Measurements from ENCODE around the gene FAM120A.

The FAM120A gene

GRCh38 chr9:93562157-93562556 is 110.7 kb downstream of the FAM120A start:
- no peak for DNase-seq

- peak; percentile 40 for DNase-seq
Measured at GRCh38 chr9:93565089-93565488, 113.6 kb downstream of the FAM120A start.

GRCh38 chr9:93566408-93567270 is 115.2 kb downstream of the FAM120A start:
- DNase-seq = peak; percentile 98

- DNase-seq = no peak
Measured at GRCh38 chr9:93567271-93567959, 115.9 kb downstream of the FAM120A start.

GRCh38 chr9:93568169-93568568 is 116.7 kb downstream of the FAM120A start:
- no peak for DNase-seq

GRCh38 chr9:93569621-93570174 is 118.2 kb downstream of the FAM120A start:
- DNase-seq = no peak

- DNase-seq = no peak
Measured at GRCh38 chr9:93572221-93572620, 120.7 kb downstream of the FAM120A start.

GRCh38 chr9:93572636-93573515 is 121.4 kb downstream of the FAM120A start:
- no peak for DNase-seq

- no peak for DNase-seq
Measured at GRCh38 chr9:93573516-93573828, 122.0 kb downstream of the FAM120A start.

GRCh38 chr9:93574091-93574899 is 122.8 kb downstream of the FAM120A start:
- DNase-seq = no peak

- DNase-seq = no peak
Measured at GRCh38 chr9:93574900-93575795, 123.7 kb downstream of the FAM120A start.

GRCh38 chr9:93575796-93576257 is 124.3 kb downstream of the FAM120A start:
- peak; percentile 38 for DNase-seq

- DNase-seq = peak; percentile 14
Measured at GRCh38 chr9:93576258-93577077, 125.0 kb downstream of the FAM120A start, which contains the start of gene PHF2. TSS of gene PHF2 (plus strand) at chr9:93576584. CDS start at chr9:93576774, 190 bp downstream.

GRCh38 chr9:93577078-93577974 is 125.8 kb downstream of the FAM120A start:
- DNase-seq = no peak

- no peak for DNase-seq
Measured at GRCh38 chr9:93577975-93578682, 126.6 kb downstream of the FAM120A start.

- no peak for DNase-seq
Measured at GRCh38 chr9:93578844-93579243, 127.4 kb downstream of the FAM120A start.

- DNase-seq = no peak
Measured at GRCh38 chr9:93579711-93580516, 128.4 kb downstream of the FAM120A start.

Data from activated CD4-positive, alpha-beta T cell treated with anti-CD3 and anti-CD28 coated beads, Interleukin-2, amount 50 U/mL, for 16 hours (primary cell).